Peyer's patch (tissue), 4 donors: ENCODE results near the gene TRPC1.
"Not testable (repeated sequence)": the region's sequence is repeated elsewhere in the genome, so short reads cannot be mapped to it uniquely, and the experiment has no call there.

Source experiments
- POLR2A ChIP-seq, 2 donors: fragments of 450-650 bp; IDR thresholded peaks; one replicate each; pipeline ENCODE4 v1.5.1; 2017; ENCODE audit warnings: antibody characterized with exemption in 2 of 2, mild to moderate bottlenecking in 2 of 2, moderate library complexity in 2 of 2
- TF ChIP-seq, protein P1 (sequence below), 6 experiments: fragments of 450-650 bp in 4 of 6; fragments of 200-600 bp in 2 of 6; sonication (generic) in 1 of 6; IDR thresholded peaks; one replicate each; pipeline ENCODE4 v1.5.1; 2017 to 2019; ENCODE audit warnings: antibody characterized with exemption in 6 of 6, mild to moderate bottlenecking in 3 of 6, moderate library complexity in 1 of 6

DNA sequence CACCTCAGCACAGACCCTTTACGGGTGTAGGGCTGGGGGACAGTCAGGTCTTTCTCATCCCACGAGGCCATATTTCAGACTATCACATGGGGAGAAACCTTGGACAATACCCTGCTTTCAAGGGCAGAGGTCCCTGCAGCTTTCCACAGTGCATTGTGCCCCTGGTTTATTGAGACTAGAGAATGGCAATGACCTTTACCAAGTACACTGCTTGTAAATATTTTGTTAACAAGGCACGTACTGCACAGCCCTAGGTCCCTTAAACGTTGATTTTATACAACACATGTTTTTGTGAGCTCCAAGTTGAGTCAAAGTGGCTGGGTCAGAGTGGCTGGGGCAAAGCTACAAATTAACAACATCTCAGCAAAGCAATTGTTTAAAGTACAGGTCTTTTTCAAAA, 28.8 kb downstream of the TRPC1 start:
- TF ChIP-seq POLR2A (IDR thresholded peaks at IDR 0.05) = not testable (repeated sequence)
- TF ChIP-seq, protein P1, sequence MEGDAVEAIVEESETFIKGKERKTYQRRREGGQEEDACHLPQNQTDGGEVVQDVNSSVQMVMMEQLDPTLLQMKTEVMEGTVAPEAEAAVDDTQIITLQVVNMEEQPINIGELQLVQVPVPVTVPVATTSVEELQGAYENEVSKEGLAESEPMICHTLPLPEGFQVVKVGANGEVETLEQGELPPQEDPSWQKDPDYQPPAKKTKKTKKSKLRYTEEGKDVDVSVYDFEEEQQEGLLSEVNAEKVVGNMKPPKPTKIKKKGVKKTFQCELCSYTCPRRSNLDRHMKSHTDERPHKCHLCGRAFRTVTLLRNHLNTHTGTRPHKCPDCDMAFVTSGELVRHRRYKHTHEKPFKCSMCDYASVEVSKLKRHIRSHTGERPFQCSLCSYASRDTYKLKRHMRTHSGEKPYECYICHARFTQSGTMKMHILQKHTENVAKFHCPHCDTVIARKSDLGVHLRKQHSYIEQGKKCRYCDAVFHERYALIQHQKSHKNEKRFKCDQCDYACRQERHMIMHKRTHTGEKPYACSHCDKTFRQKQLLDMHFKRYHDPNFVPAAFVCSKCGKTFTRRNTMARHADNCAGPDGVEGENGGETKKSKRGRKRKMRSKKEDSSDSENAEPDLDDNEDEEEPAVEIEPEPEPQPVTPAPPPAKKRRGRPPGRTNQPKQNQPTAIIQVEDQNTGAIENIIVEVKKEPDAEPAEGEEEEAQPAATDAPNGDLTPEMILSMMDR (IDR thresholded peaks at IDR 0.05) = not testable (repeated sequence)
